HepG2 (cell line): ENCODE data around the gene KDM1B. TPM values are rescaled to one million over a fixed set of nuclear protein-coding genes. Genes with fewer than 3 reads are reported as not detected.

ENCODE experiments used
- E2F2 ChIP-seq: sonication (generic); formaldehyde crosslinking; IDR thresholded peaks from 2 replicates; pipeline ENCODE4 v1.4.0; 2020; ENCODE audit warnings: missing genetic modification reagents, borderline replicate concordance
- NFAT5 ChIP-seq: sonication (generic); formaldehyde crosslinking; IDR thresholded peaks from 2 replicates; pipeline ENCODE4 v1.4.0; 2020; ENCODE audit warnings: missing genetic modification reagents
- NFKBIZ ChIP-seq: IDR thresholded peaks from 2 replicates; pipeline ENCODE4 v1.6.1; 2018; ENCODE audit warnings: missing genetic modification reagents, missing compliant biosample characterization
- PAF1 ChIP-seq: IDR thresholded peaks from 2 replicates; pipeline ENCODE4 v1.6.1; 2016; ENCODE audit warnings: missing genetic modification reagents, missing compliant biosample characterization
- PBX2 ChIP-seq: IDR thresholded peaks from 2 replicates; pipeline ENCODE4 v1.6.1; 2016; ENCODE audit warnings: control low read depth
- PLSCR1 ChIP-seq: sonication (generic); formaldehyde crosslinking; IDR thresholded peaks from 2 replicates; pipeline ENCODE4 v1.5.0; 2020; ENCODE audit warnings: missing genetic modification reagents, mild to moderate bottlenecking, borderline replicate concordance
- REL ChIP-seq: sonication (generic); formaldehyde crosslinking; conservative IDR thresholded peaks from 2 replicates; pipeline ENCODE4 v1.8.0; 2022; ENCODE audit warnings: mild to moderate bottlenecking, missing genetic modification reagents, moderate library complexity
- THAP9 ChIP-seq: sonication (generic); formaldehyde crosslinking; IDR thresholded peaks from 2 replicates; pipeline ENCODE4; 2020; ENCODE audit warnings: missing genetic modification reagents, mild to moderate bottlenecking, borderline replicate concordance
- ZBTB37 ChIP-seq: sonication (generic); formaldehyde crosslinking; IDR thresholded peaks from 2 replicates; pipeline ENCODE4 v1.4.0; 2020; ENCODE audit warnings: mild to moderate bottlenecking, missing genetic modification reagents
- ZHX1 ChIP-seq: sonication (generic); formaldehyde crosslinking; IDR thresholded peaks from 2 replicates; pipeline ENCODE4 v1.8.1; 2022; ENCODE audit warnings: low read depth, mild to moderate bottlenecking, missing genetic modification reagents
- ZNF143 ChIP-seq: sonication (generic); formaldehyde crosslinking; IDR thresholded peaks from 2 replicates; pipeline ENCODE4 v1.4.0; 2020; ENCODE audit warnings: missing genetic modification reagents
- ZNF30 ChIP-seq: sonication (generic); formaldehyde crosslinking; IDR thresholded peaks from 2 replicates; pipeline ENCODE4 v1.5.0; 2020; ENCODE audit warnings: mild to moderate bottlenecking, missing genetic modification reagents
- polyA plus RNA-seq, 8 experiments: library from polyadenylated mRNA; depleted of rRNA in 3 of 8; stranded (reverse) in 7 of 8; unstranded in 1 of 8; fragments of >200 nt; fragmentation: Illumina TruSeq in 4 of 8; extraction: Trizol in 4 of 8; gene quantifications; 2 replicates each; pipeline versions ENCODE4 v1.2.1 to v1.2.3, GENCODE V29; 2011 to 2016; ENCODE audit warnings: low read depth in 4 of 8, missing spikeins in 1 of 8, mixed read lengths in 1 of 8; ENCODE audit not compliant: insufficient read depth in 1 of 8
- total RNA-seq, 5 experiments: library from RNA; depleted of rRNA; stranded (reverse); fragments of >200 nt; fragmentation: Illumina TruSeq; extraction: Trizol; gene quantifications; 2 replicates each; pipeline ENCODE4 v1.2.3, GENCODE V29; 2016; ENCODE audit warnings: low read depth in 1 of 5

Gene KDM1B
- total and polyA plus RNA-seq, 2 of the 13 experiments (the other 11 are each of a cell fraction or from before 2014, with no cell fraction given), result 9.8 to 13.2 TPM

GRCh38 chr6:18155150-18155863 is at the start of gene KDM1B (continued):
- TF ChIP-seq NFAT5 (CRISPR knock-in tag), result no peak
- no peak for TF ChIP-seq ZHX1 (CRISPR knock-in tag)
- no peak for TF ChIP-seq THAP9 (CRISPR knock-in tag)
- no peak for TF ChIP-seq ZNF30
- TF ChIP-seq E2F2 (CRISPR knock-in tag), result peak; percentile 54; the same call in 1 of the 2 replicates
- no peak for TF ChIP-seq PLSCR1
- no peak for TF ChIP-seq PAF1
- no peak for TF ChIP-seq NFKBIZ
- no peak for TF ChIP-seq ZBTB37 (CRISPR knock-in tag)
- TF ChIP-seq PBX2 (CRISPR knock-in tag), result no peak
- 0 out of 2 replicates have a peak, but pooled peaks have one; percentile 43 for TF ChIP-seq REL (CRISPR knock-in tag)
- no peak for TF ChIP-seq ZNF143
